ENCODE results near the gene SUCNR1.
"Not testable (repeated sequence)": the region's sequence is repeated elsewhere in the genome, so short reads cannot be mapped to it uniquely, and the experiment has no call there.

The SUCNR1 gene, protein sequence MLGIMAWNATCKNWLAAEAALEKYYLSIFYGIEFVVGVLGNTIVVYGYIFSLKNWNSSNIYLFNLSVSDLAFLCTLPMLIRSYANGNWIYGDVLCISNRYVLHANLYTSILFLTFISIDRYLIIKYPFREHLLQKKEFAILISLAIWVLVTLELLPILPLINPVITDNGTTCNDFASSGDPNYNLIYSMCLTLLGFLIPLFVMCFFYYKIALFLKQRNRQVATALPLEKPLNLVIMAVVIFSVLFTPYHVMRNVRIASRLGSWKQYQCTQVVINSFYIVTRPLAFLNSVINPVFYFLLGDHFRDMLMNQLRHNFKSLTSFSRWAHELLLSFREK

DNA sequence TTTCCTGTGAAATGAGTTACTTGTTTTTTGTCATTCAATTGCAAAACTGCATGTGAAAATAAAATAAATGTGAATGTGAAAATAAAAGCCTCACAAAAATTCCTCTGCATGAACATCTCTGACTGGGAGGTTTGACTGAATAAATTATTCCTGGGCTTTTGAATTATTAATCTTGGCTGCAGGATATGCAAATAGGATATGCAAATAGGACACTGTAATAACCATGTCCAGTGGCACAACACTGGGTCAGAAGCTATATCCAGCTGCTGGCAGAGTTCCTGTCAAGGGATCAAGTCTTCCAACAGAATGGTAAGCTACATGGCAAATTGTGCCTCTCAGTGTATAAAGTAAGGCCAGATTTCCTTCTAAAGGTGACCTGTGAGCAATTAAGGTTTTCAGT lies at the start of gene SUCNR1:
SUCNR1 (plus strand) TSS at position 246 of the 400 bp plus-strand sequence. CDS start 6,250 bp downstream, outside the sequence.
- in situ Hi-C loops (cut with MboI; ENCODE audit: low sequenced_read_pairs), result no loop called here

DNA sequence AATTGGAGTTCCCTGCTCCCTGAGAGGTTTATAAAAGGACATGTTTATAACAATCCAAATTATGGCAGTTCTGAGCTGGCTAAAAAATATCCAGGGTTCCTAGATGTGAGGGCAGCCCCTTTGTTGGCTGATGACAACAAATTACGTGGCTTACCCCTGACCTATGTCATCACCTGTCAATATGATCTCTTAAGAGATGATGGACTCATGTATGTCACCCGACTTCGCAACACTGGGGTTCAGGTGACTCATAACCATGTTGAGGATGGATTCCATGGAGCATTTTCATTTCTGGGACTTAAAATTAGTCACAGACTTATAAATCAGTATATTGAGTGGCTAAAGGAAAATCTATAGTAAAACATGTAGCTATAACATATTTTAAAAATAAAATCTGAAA lies 45.6 kb upstream of the SUCNR1 start:
- in situ Hi-C loops (cut with MboI; ENCODE audit: low sequenced_read_pairs), result loop anchor here (25.0 kb wide), 3 partner anchors 391 to 666 kb away; partner anchors contain the start of gene P2RY14

DNA sequence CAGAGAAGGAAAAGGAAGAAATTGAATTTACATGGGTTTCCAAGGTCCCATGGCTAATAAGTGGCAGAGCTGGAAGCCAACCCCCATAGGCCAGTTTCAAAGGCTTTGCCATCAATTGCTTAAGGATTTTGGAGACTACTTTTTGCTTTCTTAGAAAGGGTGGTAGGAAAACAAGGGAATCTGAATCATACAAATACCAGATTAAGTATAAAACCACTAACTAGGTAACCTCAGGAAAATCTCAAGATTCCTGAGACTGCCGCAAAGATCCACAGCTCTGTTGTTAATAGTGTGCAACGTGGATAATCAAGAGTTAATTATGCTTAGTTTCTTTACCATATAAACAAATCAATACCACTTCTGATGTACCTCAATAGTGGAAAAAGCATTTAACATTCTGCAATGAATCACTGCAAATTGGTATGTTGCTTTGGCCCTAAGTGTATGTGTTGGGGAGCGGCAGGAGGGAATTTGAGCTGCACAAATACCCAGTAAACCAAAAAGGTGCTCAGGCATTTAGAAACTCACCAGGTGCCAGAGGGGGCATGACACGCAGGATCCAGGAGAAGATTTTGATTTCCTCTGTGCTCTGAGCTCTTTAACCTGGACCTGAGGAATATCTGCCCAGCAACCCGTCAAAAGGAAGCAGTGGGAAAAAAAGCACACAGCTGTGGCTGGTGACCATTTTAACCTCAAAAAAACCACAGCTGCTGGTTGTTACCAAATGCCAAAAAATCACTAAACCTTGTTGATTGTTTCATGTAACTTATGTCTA lies 37.5 kb upstream of the SUCNR1 start:
- in situ Hi-C loops (cut with MboI; ENCODE audit: low sequenced_read_pairs), result loop anchor here (25.0 kb wide), 3 partner anchors 399 to 674 kb away; partner anchors contain the start of gene P2RY14

DNA sequence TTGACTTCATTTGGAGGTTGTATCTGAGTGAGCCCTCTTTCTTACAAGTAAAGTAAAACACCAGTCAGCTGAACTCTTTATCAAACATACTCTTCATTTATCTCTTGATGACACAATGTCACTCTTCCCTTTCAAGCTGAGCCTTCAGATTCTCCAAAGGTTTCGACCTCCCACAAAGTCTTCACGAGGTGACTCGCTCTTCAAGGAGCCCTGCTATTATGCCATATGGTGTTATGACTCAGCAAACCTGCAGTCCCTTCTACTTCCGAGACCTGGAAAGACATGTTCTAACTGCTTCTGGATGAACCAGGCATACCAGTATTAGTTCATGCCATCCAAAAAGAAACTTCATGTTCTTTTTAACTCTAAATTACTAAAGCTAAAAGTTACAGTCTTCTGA lies 36.4 kb upstream of the SUCNR1 start:
- in situ Hi-C loops (cut with MboI; ENCODE audit: low sequenced_read_pairs), result loop anchor here (25.0 kb wide), 3 partner anchors 400 to 675 kb away; partner anchors contain the start of gene P2RY14

DNA sequence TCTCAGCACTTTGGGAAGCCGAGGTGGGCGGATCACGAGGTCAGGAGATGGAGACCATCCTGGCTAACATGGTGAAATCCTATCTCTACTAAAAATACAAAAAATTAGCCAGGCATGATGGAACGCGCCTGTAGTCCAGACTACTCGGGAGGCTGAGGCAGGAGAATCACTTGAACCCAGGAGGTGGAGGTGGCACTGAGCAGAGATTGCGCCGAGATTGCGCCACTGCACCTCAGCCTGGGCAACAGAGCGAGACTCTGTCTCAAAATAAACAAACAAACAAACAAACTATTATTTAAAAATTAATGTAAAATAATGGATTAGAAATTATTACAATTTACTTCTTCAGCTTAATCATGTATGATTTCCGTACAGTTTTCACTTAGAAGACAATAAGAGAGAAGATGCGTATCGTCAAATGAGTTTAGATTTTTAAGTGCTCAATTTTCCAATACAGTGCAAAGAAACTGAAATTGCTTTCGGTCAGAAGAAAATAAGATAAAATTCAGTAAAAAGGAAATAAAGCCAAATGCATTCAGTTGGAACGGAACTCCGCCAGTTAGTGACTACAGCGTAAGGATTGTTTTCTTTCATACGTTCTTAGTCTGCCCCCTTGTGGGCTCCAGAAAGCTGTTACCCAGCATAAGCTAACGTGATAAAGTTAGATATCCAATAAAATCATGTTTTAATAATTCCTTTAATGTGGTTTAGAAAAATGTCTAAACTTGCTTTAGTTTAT lies 34.7 kb upstream of the SUCNR1 start:
- in situ Hi-C loops (cut with MboI; ENCODE audit: low sequenced_read_pairs), result loop anchor here (25.0 kb wide), 3 partner anchors 401 to 676 kb away; partner anchors contain the start of gene P2RY14

DNA sequence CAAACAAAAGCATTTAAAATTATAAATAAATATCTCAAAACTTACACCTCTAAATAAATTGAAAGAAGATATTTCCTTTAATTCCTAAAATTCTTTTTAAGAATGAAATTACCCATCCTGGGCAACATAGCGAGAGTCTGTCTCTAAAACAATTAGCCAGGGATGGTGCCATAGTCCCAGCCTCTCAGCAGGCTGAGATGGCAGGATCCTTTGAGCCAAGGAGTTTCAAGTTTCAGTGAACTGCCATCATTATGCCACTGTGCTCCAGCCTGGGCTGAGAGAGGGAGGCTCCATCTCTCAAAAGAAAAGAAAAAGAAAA lies 34.2 kb upstream of the SUCNR1 start:
- in situ Hi-C loops (cut with MboI; ENCODE audit: low sequenced_read_pairs), result loop anchor here (25.0 kb wide), 3 partner anchors 402 to 677 kb away; partner anchors contain the start of gene P2RY14

DNA sequence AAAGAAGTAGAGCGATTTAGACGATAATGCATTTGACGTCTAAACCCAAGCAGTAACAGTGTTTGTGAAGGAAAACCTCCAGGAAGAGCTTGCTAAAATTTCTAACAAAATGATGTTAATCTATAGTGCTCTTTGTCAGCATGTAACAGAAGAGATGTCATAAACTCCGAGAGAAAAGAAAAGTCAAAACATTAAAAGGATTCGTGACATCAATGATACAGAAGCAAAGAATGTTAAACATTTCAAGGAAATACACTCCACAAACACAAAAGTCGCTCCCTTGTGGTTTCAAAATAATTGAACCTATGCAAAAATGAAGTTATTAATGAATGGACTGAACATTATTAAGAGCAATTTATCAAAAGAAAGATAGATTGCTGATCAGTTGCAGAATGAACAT lies 31.6 kb upstream of the SUCNR1 start:
- in situ Hi-C loops (cut with MboI; ENCODE audit: low sequenced_read_pairs), result loop anchor here (25.0 kb wide), 3 partner anchors 404 to 680 kb away; partner anchors contain the start of gene P2RY14

DNA sequence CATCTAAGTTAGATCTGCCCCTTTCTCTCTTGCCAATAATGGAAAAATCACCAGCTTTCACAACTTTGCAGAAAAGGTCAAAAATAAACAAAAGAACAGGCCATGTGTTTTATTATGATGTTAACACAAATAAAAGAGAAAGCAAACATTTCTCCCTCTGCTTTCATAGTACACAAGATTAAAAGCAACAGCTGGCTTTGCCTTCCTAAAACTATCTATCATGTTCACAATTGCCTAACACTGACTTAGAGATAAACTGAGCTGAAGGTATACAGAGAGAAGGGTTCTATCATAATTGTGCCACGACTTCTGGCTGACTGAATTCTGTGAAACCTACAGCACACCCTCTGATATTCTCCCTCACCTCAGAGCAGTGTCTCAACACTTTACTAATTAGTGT lies 30.2 kb upstream of the SUCNR1 start:
- in situ Hi-C loops (cut with MboI; ENCODE audit: low sequenced_read_pairs), result loop anchor here (25.0 kb wide), 3 partner anchors 406 to 681 kb away; partner anchors contain the start of gene P2RY14

DNA sequence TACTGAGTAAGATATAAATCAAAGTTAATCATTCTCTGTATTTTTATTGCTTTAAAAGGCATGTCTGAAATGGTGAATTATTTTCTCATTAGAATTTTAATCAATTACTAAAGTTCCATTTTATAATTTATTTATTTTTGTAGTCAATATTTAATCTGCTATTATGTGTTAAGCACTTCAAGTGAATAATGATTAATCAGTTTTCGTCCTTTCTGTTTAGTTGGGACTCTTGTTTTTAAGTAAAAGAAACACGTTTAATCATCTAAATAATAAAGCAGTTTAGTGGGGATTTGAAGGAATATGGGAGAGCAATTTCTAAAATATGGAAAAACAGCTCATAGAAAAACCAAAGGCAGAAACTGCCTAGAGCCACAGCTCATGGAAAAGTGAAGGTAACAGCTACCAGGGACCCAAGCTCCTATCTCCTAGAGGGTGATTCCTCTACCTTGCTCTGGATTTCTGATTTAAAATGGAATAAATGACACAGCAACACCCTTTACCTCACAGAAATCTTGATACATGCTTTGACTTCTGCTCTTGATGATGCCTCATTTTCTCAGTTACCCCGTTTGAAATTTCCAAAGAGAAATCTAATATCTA lies 28.0 kb upstream of the SUCNR1 start:
- in situ Hi-C loops (cut with MboI; ENCODE audit: low sequenced_read_pairs), result loop anchor here (25.0 kb wide), 3 partner anchors 408 to 683 kb away; partner anchors contain the start of gene P2RY14

DNA sequence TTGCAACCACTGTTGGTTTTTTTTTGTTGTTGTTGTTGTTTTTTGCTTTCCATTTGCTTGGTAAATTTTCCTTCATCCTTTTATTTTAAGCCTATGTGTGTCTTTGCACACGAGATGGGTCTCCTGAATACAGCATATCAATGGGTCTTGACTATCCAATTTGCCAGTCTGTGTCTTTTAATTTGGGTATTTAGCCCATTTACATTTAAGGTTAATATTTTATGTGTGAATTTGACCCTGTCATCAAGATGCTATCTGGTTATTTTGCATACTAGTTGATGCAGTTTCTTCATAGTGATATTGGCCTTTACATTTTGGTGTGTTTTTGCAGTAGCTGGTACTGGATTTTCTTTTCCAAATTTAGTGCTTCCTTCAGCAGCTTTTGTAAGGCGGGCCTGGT lies 23.4 kb upstream of the SUCNR1 start:
- in situ Hi-C loops (cut with MboI; ENCODE audit: low sequenced_read_pairs), result not testable (repeated sequence)

DNA sequence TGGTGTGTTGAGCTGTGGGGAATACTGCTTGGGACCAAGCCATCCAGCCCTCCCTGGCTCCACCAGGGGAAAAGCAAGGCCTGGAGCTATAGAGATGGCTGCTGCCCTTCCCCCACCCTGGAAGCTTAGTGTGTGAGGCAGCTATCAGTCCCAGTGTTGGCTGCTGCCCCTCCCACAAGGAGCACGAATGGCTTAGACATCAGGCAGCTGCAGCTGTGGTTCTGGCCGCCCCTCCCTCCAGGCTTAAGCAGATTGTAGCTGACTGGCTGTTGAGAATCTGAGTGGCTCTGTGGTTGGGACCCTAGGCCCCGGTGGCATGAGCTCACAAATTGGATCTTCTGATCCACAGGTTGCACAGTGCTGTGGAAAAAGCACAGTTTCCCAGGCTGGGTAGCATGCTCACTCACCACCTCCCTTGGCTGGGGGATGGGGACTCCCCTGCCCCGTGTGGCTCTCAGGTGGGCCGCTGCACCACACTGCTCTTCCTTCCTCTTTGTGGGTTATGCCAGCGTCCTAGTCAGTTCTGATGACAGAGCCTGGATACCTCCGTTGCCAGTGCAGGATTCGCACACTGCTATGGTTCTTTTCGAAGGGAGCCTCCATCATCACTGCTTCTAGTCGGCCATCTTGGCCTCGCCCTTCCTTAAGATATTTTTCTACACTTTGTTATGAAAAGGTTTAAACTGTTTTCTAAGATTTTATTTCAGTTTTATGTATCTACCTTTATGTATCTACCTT lies 21.2 kb upstream of the SUCNR1 start:
- in situ Hi-C loops (cut with MboI; ENCODE audit: low sequenced_read_pairs), result no loop called here

DNA sequence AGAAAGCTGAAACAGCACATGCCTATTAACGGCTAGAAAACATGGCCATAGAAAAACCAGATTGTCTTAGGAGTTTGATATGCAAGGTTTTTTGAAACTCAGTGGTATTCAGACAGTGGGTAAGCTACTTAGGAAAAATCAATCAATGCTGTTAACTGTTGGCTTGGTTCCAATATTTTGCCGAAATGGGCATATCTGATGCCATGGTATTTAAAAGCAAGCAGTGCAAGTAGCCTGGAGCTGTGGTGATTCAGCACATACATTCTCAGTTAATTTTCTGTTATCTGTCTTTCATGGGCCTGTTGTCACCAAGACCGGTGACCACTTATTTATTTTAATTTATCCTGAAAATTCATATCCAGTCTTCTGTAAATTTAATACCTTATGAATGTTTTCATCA lies 17.3 kb upstream of the SUCNR1 start:
- in situ Hi-C loops (cut with MboI; ENCODE audit: low sequenced_read_pairs), result no loop called here

DNA sequence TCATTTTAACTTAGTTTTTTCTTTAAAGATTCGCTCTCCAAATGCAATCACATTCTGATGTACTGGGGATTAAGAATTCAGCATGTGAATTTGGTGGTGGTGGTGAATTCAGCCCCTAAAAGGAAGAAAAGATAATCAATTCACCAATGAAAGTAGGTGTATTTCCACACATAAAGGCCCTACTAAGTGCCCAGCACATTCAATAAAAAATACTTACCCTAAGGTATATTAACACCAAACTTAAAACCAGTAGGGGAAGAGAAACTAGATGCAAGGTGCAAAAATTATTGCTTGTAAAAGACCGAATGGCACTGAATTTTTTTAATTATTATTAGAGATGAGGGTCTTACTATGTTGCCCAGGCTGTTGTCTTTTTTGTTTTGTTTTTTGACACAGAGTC lies 16.8 kb upstream of the SUCNR1 start:
- in situ Hi-C loops (cut with MboI; ENCODE audit: low sequenced_read_pairs), result no loop called here

DNA sequence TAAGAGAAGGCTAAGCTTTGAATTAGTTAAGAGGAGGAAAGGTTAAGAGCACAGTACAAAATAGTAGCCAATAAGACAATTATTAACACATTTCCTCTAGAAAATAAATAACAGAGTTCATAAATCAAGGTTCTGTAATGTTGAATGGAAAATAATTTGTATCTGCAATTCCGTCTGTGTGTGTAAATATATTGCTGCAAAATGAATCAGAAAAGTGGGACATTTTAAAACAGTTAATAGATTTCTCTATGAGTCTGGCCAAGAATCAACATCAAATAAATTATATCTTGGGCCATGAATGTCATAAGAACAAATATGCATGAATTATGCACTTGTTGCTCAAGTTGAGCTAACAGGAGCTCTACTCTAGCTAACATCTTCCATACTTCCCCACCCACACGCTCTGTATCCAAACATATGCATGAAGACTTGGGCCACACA lies 14.2 kb upstream of the SUCNR1 start:
- in situ Hi-C loops (cut with MboI; ENCODE audit: low sequenced_read_pairs), result no loop called here

DNA sequence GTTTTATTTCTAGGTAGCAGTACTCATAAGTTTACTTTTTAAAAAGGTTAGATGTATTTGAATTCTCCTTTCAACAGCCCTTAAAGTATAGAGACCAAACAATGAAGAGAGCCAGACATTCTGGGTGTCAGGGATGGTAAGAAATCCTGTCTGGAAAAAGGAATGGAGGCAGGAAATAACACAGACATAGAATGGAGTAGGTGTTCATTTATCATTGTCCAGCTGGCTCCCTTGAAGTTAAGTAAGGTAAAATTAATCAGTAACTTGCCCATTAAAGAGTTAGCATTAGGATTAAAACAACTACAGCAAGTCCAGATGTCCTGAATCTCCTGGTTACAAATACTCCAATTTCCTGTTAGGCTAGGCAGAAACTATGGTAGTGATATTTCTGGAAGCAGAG lies 13.5 kb upstream of the SUCNR1 start:
- in situ Hi-C loops (cut with MboI; ENCODE audit: low sequenced_read_pairs), result no loop called here

DNA sequence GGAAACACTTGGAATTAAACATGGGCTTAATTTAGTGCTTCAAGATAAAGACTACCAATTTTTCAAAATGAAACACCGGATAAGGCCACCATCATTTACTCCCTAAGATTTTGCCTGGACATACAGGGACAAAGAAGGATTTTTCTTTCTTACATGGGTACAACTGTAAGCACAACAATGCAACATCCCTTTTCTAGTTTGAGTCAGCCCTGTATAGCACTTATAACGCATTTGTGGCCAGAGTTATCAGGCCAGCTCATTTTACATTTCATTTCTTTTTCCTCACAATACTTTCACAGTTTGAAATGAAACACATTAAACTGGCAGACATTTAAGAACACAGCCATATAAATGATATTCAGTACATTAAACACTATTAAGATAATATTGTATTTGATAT lies 9.8 kb upstream of the SUCNR1 start:
- in situ Hi-C loops (cut with MboI; ENCODE audit: low sequenced_read_pairs), result no loop called here

DNA sequence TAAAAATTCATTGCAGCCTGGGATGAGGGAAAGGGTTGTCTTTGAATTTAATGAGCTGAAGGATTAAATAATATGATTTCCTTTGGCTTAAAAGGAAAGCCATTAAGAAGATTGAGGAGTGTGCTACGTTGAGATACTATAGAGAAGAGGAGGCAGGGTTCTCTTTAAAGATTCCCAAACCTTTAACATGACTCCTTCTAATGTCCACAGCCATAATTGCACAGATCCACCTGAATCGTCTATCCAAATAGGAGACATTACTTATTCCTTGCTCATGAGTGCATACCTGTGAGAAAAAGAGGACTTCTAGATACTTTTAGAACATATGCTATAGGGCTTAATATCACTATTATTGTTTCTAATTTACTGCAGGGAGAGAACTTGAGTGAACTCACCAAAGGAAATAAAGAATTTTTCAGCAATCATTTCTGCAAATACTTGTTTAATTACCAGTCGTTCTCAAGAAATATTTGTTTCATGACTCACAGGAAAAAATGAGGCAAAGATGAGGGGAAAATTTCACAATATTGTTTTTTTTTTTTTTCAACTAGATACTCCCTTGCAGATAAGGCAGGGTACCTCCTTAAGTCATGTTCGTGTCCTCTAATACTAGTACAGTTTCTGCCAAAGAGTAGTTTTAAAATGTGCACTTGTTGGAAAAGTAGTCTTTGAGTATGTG lies 8.9 kb upstream of the SUCNR1 start:
- in situ Hi-C loops (cut with MboI; ENCODE audit: low sequenced_read_pairs), result no loop called here

DNA sequence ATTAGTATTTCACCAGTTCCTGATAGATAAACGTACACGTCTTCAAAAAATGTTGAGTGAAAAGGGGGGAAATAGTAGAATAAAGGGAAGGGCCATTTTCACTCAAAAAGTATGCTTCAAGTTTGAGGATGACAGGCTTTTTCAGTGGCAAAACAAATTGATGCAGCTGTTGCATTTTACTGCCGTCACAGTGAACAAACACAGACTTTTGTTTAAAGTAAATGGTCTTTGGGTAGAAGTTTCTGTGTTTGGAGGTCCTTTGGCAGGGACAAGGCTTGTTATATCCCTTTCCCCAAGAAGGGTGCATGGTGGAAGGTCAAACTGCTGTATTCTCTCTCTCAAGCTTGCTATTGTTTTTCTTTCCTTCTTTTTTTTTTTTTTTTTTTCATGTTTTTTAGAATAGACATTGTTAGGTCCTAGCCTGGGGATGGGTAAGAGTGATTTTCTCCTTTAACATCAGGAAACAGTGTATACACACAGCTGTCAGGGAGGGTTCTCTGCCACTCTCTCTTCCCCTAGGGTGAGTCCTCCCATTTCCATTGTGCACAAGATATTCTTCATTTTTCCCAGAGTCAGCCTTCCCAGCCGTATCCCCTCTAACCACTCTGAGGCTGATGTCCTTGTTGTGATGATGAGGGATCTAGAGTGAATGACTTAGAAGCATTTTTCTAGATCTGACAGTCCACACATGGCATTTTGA lies 6.6 kb upstream of the SUCNR1 start:
- in situ Hi-C loops (cut with MboI; ENCODE audit: low sequenced_read_pairs), result no loop called here

DNA sequence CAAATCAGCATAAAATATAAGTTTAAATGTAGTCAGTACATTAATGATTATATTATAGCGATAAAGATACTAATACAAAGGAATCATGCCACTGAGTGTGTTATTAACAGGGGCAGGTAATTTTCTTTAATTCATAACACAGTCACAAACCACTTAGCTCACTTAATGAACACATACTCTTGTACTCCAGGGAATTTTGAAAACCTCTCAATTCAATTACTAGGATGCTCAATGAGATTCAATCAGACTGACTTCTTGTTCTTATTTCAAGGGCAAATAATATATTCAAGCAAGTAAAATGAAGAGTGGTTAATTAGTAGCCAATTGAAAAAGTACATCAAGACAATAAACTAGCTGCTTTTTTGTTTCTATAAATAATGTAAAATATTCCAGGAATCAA lies 5.8 kb upstream of the SUCNR1 start:
- in situ Hi-C loops (cut with MboI; ENCODE audit: low sequenced_read_pairs), result no loop called here
